ENCODE measurements around the gene IRAK2. TPM values are rescaled to one million over a fixed set of nuclear protein-coding genes. Genes with fewer than 3 reads are reported as not detected.

IRAK2 gene
- total and polyA plus RNA-seq, 2 of the 8 experiments (the other 6 are each of a cell fraction or from before 2014, with no cell fraction given), result 1.5 TPM

GRCh38 chr3:10280177-10280529 lies 115.4 kb downstream of the IRAK2 start:
- H2AFZ ChIP-seq (ENCODE audit: low read length), result no peak overlapping the region
- H4K91ac ChIP-seq (replicated peaks; ENCODE audit: insufficient read length, low read length), result no peak overlapping the region
- no peak overlapping the region; the same call in 1 of the 2 replicates for H4K8ac ChIP-seq (ENCODE audit: extremely low read depth, insufficient read depth, low read length)
- no peaks in the 10 kb centered on the region for H3K4me1 ChIP-seq (replicated peaks in 1 of 4; ENCODE audit: control insufficient read depth in 3 of 4, insufficient read depth in 4 of 4, low read length in 3 of 4)
- H2BK15ac ChIP-seq (ENCODE audit: low read length), result no peak overlapping the region
- H3K23me2 ChIP-seq (ENCODE audit: low read depth, low read length), result no peaks in the 10 kb centered on the region
- H3K9ac ChIP-seq (replicated peaks in 1 of 4; ENCODE audit: extremely low read depth in 1 of 4, low read depth in 3 of 4, low read length in 3 of 4), result no peak overlapping the region
- peaks cover 3% of the 10 kb centered on the region; the same call in 1 of the 2 replicates for H3K79me1 ChIP-seq (ENCODE audit: low read depth, low read length)
- H3K27ac ChIP-seq (ENCODE audit: low read depth, low read length), result no peak overlapping the region
- 78% methylated on average over 5 of the region's 5 CpGs; no CpG with 5 or more reads in 1 of the 2 experiments for WGBS, 2 experiments (ENCODE audit: extremely low coverage in 1 of 2, insufficient coverage in 1 of 2, insufficient read length in 1 of 2, insufficient replicate concordance in 2 of 2, low coverage in 1 of 2, low lambda C conversion rate in 2 of 2, missing lambda C conversion rate in 1 of 2)
- no peaks in the 10 kb centered on the region for H3K9me3 ChIP-seq (ENCODE audit: insufficient read depth in 2 of 2, low read depth in 1 of 2, low read length in 1 of 2)
- H3K4ac ChIP-seq (replicated peaks; ENCODE audit: insufficient read length, low read depth, low read length), result no peak overlapping the region
- H3K23ac ChIP-seq (ENCODE audit: insufficient read length), result no peak overlapping the region
- H3K56ac ChIP-seq (replicated peaks; ENCODE audit: insufficient read length, low read depth, low read length), result no peak overlapping the region
- peaks cover 0 to 2% of the 10 kb centered on the region in 2 experiments; a peak in 1 of 4 replicates for H3K79me2 ChIP-seq (ENCODE audit: control insufficient read depth in 1 of 2, insufficient read depth in 2 of 2, low read length in 2 of 2)
- H4K20me1 ChIP-seq (replicated peaks in 1 of 2; ENCODE audit: control insufficient read depth in 1 of 2, insufficient read depth in 2 of 2, low read length in 2 of 2), result peaks cover 0 to 10% of the 10 kb centered on the region in 2 experiments
- H2AK5ac ChIP-seq (ENCODE audit: low read depth, low read length), result no peak overlapping the region
- H4K5ac ChIP-seq (ENCODE audit: insufficient read length, low read depth, low read length), result no peak overlapping the region
- POLR2A ChIA-PET (ENCODE audit: partially characterized antibody), result interaction anchor here (0.5 to 1.4 kb wide), 3 partner anchors 10 to 226 kb away, joined by 3 read pairs; partner anchors contain the start of gene TATDN2
- H2BK120ac ChIP-seq (replicated peaks; ENCODE audit: low read depth, low read length), result no peak overlapping the region
- no peak overlapping the region for H2BK5ac ChIP-seq (ENCODE audit: low read depth, low read length)
- H2BK12ac ChIP-seq (ENCODE audit: low read depth, low read length), result no peak overlapping the region
- H3K18ac ChIP-seq (ENCODE audit: extremely low read depth, low read length), result no peak overlapping the region
- no peak overlapping the region for H3K4me3 ChIP-seq (ENCODE audit: extremely low read depth in 1 of 4, insufficient read depth in 2 of 4, low read depth in 3 of 4, low read length in 4 of 4)
- no peak overlapping the region for H3K4me2 ChIP-seq (ENCODE audit: insufficient read depth in 1 of 2, low read depth in 2 of 2, low read length in 2 of 2)
- no peak for DNase-seq (ENCODE audit: low read depth in 1 of 2, low spot score in 2 of 2)
- FAIRE-seq, result no peak
- H2BK20ac ChIP-seq (ENCODE audit: low read length), result no peak overlapping the region
- no peak overlapping the region for H3K14ac ChIP-seq (ENCODE audit: insufficient read length)
- CTCF ChIA-PET (ENCODE audit: partially characterized antibody), result interaction anchor here (0.6 to 2.1 kb wide), 11 partner anchors 9 to 581 kb away, joined by 3 to 7 read pairs (median 4); partner anchors contain the start of gene TATDN2
- no peak for TF ChIP-seq TBP (IDR thresholded peaks at IDR 0.05; ENCODE audit: low read depth, low read length)
- peak; percentile 25 to 48; a peak in 3 of 4 replicates for TF ChIP-seq RAD21 (IDR thresholded peaks at IDR 0.05 in 1 of 2, conservative IDR thresholded peaks at IDR 0.05 in 1 of 2; ENCODE audit: low read depth in 2 of 2, low read length in 2 of 2)
- peak; percentile 7 to 47 (median 47) for TF ChIP-seq CTCF (IDR thresholded peaks at IDR 0.05; ENCODE audit: control extremely low read depth in 1 of 3, insufficient read depth in 1 of 3, low read depth in 1 of 3, low read length in 3 of 3)
- H3K36me3 ChIP-seq (ENCODE audit: control insufficient read depth in 2 of 4, insufficient read depth in 4 of 4, low read length in 3 of 4), result peaks cover 0 to 32% (median 21%) of the 10 kb centered on the region in 4 experiments
- H3K27me3 ChIP-seq (replicated peaks in 1 of 4; ENCODE audit: control insufficient read depth in 3 of 4, extremely low read depth in 1 of 4, insufficient read depth in 3 of 4, low read length in 3 of 4), result no peaks in the 10 kb centered on the region

Data from H1 (cell line).